HL-60 (cell line): ENCODE measurements around the gene CPLX1.
"Not testable (repeated sequence)": the region's sequence is repeated elsewhere in the genome, so short reads cannot be mapped to it uniquely, and the experiment has no call there.

Source experiments
- DNase-seq, 2 experiments: peaks; one replicate each; pipeline ENCODE4 v3.0.0-alpha.2; 2010 to 2020; ENCODE audit warnings: low read depth in 1 of 2, low spot score in 1 of 2
- H3K27ac ChIP-seq: fragments of 250-450 bp; sonication (Bioruptor Pico); replicated peaks from 2 replicates; pipeline ENCODE4 v1.5.1; 2020; ENCODE audit warnings: mild to moderate bottlenecking, moderate library complexity
- H3K27me3 ChIP-seq: fragments of 250-450 bp; sonication (Bioruptor Pico); 2 replicates; pipeline ENCODE4 v1.5.1; 2021; ENCODE audit warnings: mild to moderate bottlenecking, moderate library complexity; ENCODE audit not compliant: insufficient read depth, poor library complexity, severe bottlenecking
- H3K4me3 ChIP-seq: replicated peaks from 2 replicates; pipeline ENCODE4 v1.5.1; 2011; ENCODE audit warnings: mild to moderate bottlenecking, control low read depth, low read length; ENCODE audit not compliant: insufficient read depth
- GABPA ChIP-seq: IDR thresholded peaks from 2 replicates; pipeline ENCODE4 v1.6.1; 2012; ENCODE audit warnings: low read depth
- POLR2AphosphoS5 ChIP-seq: IDR thresholded peaks from 2 replicates; pipeline ENCODE4 v1.6.1; 2012; ENCODE audit warnings: low read depth
- REST ChIP-seq: IDR thresholded peaks from 2 replicates; pipeline ENCODE4 v1.6.1; 2012; ENCODE audit warnings: low read depth; ENCODE audit not compliant: insufficient replicate concordance
- SPI1 ChIP-seq: IDR thresholded peaks from 2 replicates; pipeline ENCODE4 v1.6.1; 2012; ENCODE audit warnings: low read depth, mild to moderate bottlenecking, borderline replicate concordance
- TF ChIP-seq, protein P1 (sequence below): IDR thresholded peaks from one replicate; pipeline ENCODE4 v1.5.1; 2011; ENCODE audit warnings: low read length, control low read depth, inconsistent platforms; ENCODE audit not compliant: insufficient read depth

Gene CPLX1

GRCh38 chr4:807792-808191 is 18.1 kb downstream of the CPLX1 start:
- TF ChIP-seq, protein P1, sequence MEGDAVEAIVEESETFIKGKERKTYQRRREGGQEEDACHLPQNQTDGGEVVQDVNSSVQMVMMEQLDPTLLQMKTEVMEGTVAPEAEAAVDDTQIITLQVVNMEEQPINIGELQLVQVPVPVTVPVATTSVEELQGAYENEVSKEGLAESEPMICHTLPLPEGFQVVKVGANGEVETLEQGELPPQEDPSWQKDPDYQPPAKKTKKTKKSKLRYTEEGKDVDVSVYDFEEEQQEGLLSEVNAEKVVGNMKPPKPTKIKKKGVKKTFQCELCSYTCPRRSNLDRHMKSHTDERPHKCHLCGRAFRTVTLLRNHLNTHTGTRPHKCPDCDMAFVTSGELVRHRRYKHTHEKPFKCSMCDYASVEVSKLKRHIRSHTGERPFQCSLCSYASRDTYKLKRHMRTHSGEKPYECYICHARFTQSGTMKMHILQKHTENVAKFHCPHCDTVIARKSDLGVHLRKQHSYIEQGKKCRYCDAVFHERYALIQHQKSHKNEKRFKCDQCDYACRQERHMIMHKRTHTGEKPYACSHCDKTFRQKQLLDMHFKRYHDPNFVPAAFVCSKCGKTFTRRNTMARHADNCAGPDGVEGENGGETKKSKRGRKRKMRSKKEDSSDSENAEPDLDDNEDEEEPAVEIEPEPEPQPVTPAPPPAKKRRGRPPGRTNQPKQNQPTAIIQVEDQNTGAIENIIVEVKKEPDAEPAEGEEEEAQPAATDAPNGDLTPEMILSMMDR: no peak
- TF ChIP-seq SPI1: no peak
- no peak for TF ChIP-seq GABPA
- TF ChIP-seq REST: no peak
- no peak for TF ChIP-seq POLR2AphosphoS5
- no peaks in the 10 kb centered on the region for H3K27me3 ChIP-seq

GRCh38 chr4:806979-807378 is 18.9 kb downstream of the CPLX1 start:
- not testable (repeated sequence) for DNase-seq, H3K27ac ChIP-seq, H3K4me3 ChIP-seq, H3K27me3 ChIP-seq

More at GRCh38 chr4:807792-808191, 18.1 kb downstream of the CPLX1 start:
- no peak overlapping the region for H3K27ac ChIP-seq
- H3K4me3 ChIP-seq: no peak overlapping the region
- DNase-seq: no peak

DNA sequence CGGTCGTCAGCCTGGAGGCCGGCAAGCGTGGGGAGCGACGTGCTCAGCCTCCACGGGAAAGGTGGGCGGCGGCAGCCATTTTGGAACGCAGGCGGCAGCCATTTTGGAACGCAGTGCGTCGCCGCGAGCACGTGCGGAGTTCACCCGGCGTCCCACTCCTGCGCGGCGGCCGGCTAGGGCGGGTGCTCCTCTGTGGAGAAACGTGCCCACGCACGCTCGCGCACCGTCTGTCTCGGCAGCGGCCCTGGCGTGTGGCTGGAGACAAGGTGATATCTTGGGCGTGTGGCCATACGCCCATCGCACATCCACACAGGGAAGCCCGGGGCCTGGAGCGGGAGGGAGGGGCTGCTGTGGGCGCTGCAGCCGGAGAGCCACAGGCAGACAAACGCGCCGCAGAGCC is 21.1 kb downstream of the CPLX1 start:
- Histone ChIP-seq H3K27me3 (no peaks in the 10 kb centered on the region), H3K4me3 (no peak overlapping the region), H3K27ac (no peak overlapping the region)
- TF ChIP-seq, protein P1: no peak
- TF ChIP-seq GABPA: no peak
- TF ChIP-seq SPI1: no peak
- TF ChIP-seq POLR2AphosphoS5: no peak
- TF ChIP-seq REST: no peak
- no peak for DNase-seq

- no peak for DNase-seq
Measured at GRCh38 chr4:803884-804283, 22.0 kb downstream of the CPLX1 start.

More at GRCh38 chr4:803884-804283, 22.0 kb downstream of the CPLX1 start:
- TF ChIP-seq REST: no peak
- TF ChIP-seq POLR2AphosphoS5: no peak
- TF ChIP-seq, protein P1: no peak
- no peak for TF ChIP-seq SPI1
- no peak for TF ChIP-seq GABPA
- no peaks in the 10 kb centered on the region for H3K27me3 ChIP-seq
- no peak overlapping the region for H3K27ac ChIP-seq
- no peak overlapping the region for H3K4me3 ChIP-seq
